ENCODE measurements around the gene DENR.
"Not testable (repeated sequence)": the region's sequence is repeated elsewhere in the genome, so short reads cannot be mapped to it uniquely, and the experiment has no call there.

The DENR gene

GRCh38 chr12:122743895-122744525 lies 8.6 kb upstream of the DENR start:
- DNase-seq, result no peak

GRCh38 chr12:122747224-122748135 lies 5.1 kb upstream of the DENR start:
- DNase-seq, result no peak

- peak in 1 of 2 experiments; percentile 4 for DNase-seq
Observed at GRCh38 chr12:122749569-122750332, 2.9 kb upstream of the DENR start.

GRCh38 chr12:122750781-122751515 lies 1.7 kb upstream of the DENR start:
- DNase-seq, result not testable (repeated sequence)

GRCh38 chr12:122753319-122753650 lies 661 bp downstream of the DENR start:
- no peak for DNase-seq

GRCh38 chr12:122754790-122755189 lies 2.2 kb downstream of the DENR start:
- DNase-seq, result no peak

GRCh38 chr12:122757568-122757967 lies 4.9 kb downstream of the DENR start:
- no peak for DNase-seq

- no peak for DNase-seq
Observed at GRCh38 chr12:122785503-122785902, 32.9 kb downstream of the DENR start.

- no peak for DNase-seq
Observed at GRCh38 chr12:122788387-122788786, 35.8 kb downstream of the DENR start.

GRCh38 chr12:122789637-122790036 lies 37.0 kb downstream of the DENR start:
- DNase-seq, result no peak

GRCh38 chr12:122790393-122791075 lies 37.9 kb downstream of the DENR start:
- DNase-seq, result no peak

GRCh38 chr12:122793685-122794106 lies 41.1 kb downstream of the DENR start:
- peak in 1 of 2 experiments; percentile 57 for DNase-seq

- DNase-seq, result no peak
Observed at GRCh38 chr12:122795807-122796206, 43.2 kb downstream of the DENR start.

- DNase-seq, result no peak
Observed at GRCh38 chr12:122799641-122800243, 47.1 kb downstream of the DENR start.

- DNase-seq, result no peak
Observed at GRCh38 chr12:122803937-122804336, 51.3 kb downstream of the DENR start.

- not testable (repeated sequence) for DNase-seq
Observed at GRCh38 chr12:122804957-122805356, 52.3 kb downstream of the DENR start.

GRCh38 chr12:122807651-122808050 lies 55.0 kb downstream of the DENR start:
- no peak for DNase-seq

GRCh38 chr12:122811777-122812176 lies 59.2 kb downstream of the DENR start:
- DNase-seq, result no peak

GRCh38 chr12:122813310-122813713 lies 60.7 kb downstream of the DENR start:
- DNase-seq, result no peak

- DNase-seq, result peak in 1 of 2 experiments; percentile 66
Observed at GRCh38 chr12:122819209-122819785, 66.7 kb downstream of the DENR start.

- no peak for DNase-seq
Observed at GRCh38 chr12:122820138-122820537, 67.5 kb downstream of the DENR start.

Data from NCI-H446 (cell line).